Osteocyte (in vitro differentiated cells): ENCODE data around the gene NRCAM. TPM values are rescaled to one million over a fixed set of nuclear protein-coding genes. Genes with fewer than 3 reads are reported as not detected.

Source experiments
- DNase-seq: peaks from one replicate; pipeline ENCODE4 v3.0.0; 2021; ENCODE audit warnings: mixed read lengths; ENCODE audit not compliant: unreplicated experiment; ENCODE audit errors: extremely low spot score
- H3K27ac Mint-ChIP-seq: one replicate; pipeline ENCODE4 v1.8.0; 2021; ENCODE audit warnings: mild to moderate bottlenecking, mixed read lengths; ENCODE audit not compliant: unreplicated experiment
- H3K27me3 Mint-ChIP-seq: one replicate; pipeline ENCODE4 v1.8.0; 2021; ENCODE audit warnings: mixed read lengths; ENCODE audit not compliant: unreplicated experiment
- H3K36me3 Mint-ChIP-seq: one replicate; pipeline ENCODE4 v1.8.0; 2021; ENCODE audit warnings: mixed read lengths; ENCODE audit not compliant: unreplicated experiment
- H3K4me1 Mint-ChIP-seq: one replicate; pipeline ENCODE4 v1.8.0; 2021; ENCODE audit warnings: mixed read lengths; ENCODE audit not compliant: unreplicated experiment
- H3K4me3 Mint-ChIP-seq: one replicate; pipeline ENCODE4 v1.8.0; 2021; ENCODE audit warnings: mild to moderate bottlenecking, moderate library complexity, mixed read lengths; ENCODE audit not compliant: unreplicated experiment
- H3K9me3 Mint-ChIP-seq: one replicate; pipeline ENCODE4 v1.8.0; 2021; ENCODE audit warnings: mixed read lengths; ENCODE audit not compliant: unreplicated experiment
- total RNA-seq: library from RNA; stranded (reverse); gene quantifications from 2 replicates; pipeline ENCODE4 v1.2.1, GENCODE V29; 2021
- TF ChIP-seq, protein P1 (sequence below): fragments of 200-600 bp; sonication (generic); IDR thresholded peaks from 2 replicates; pipeline ENCODE4 v1.5.0; 2021; ENCODE audit warnings: antibody characterized with exemption, mild to moderate bottlenecking, moderate library complexity

Gene NRCAM
- total RNA-seq, 1 donor from 2014 or later = 81.8 TPM

DNA sequence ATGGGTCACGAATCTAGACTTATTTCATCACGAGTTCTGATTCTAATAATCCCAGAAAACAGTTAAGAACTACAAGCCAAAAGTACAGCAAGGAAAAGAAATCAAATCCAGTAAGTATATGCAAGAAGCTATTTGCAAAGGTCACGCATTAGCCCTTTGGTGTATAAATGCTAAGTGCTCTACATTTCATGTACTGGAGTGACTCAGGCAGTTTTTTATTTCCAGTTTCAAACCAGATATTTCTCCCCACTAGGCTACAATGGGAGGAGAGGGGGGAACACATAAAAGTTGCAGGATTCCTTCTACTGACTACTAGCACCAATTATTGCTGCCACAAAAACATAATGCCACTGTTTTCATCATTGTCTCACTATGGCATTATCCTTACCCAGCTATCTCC is 148.0 kb downstream of the NRCAM start:
- peak overlapping the region; percentile 88 for H3K27ac Mint-ChIP-seq
- H3K36me3 Mint-ChIP-seq = no peaks in the 10 kb centered on the region
- peak overlapping the region; percentile 26 for H3K4me3 Mint-ChIP-seq
- TF ChIP-seq, protein P1, sequence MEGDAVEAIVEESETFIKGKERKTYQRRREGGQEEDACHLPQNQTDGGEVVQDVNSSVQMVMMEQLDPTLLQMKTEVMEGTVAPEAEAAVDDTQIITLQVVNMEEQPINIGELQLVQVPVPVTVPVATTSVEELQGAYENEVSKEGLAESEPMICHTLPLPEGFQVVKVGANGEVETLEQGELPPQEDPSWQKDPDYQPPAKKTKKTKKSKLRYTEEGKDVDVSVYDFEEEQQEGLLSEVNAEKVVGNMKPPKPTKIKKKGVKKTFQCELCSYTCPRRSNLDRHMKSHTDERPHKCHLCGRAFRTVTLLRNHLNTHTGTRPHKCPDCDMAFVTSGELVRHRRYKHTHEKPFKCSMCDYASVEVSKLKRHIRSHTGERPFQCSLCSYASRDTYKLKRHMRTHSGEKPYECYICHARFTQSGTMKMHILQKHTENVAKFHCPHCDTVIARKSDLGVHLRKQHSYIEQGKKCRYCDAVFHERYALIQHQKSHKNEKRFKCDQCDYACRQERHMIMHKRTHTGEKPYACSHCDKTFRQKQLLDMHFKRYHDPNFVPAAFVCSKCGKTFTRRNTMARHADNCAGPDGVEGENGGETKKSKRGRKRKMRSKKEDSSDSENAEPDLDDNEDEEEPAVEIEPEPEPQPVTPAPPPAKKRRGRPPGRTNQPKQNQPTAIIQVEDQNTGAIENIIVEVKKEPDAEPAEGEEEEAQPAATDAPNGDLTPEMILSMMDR = no peak
- no peaks in the 10 kb centered on the region for H3K9me3 Mint-ChIP-seq
- DNase-seq = no peak
- peaks cover 77% of the 10 kb centered on the region for H3K4me1 Mint-ChIP-seq
- no peaks in the 10 kb centered on the region for H3K27me3 Mint-ChIP-seq

DNA sequence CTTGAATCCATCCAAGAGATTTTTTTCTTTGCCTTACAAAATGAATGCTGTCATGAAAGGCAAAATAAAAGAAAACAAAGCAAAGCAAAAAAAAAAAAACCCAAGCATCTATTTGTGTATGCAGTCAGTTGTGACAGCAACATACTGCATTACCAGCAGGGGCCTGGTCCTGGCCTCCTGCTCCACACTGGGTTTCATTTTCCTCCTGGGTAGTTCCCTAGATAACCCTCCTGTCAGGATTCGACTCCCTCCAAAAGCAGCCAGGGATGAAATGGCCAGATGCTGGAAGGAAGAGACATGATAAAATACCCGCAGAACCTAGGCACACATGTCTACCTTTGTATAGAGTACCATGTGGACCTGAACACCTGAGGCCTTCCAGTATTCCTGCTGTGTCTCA is 148.6 kb downstream of the NRCAM start:
- no peak for DNase-seq
- no peaks in the 10 kb centered on the region for H3K27me3 Mint-ChIP-seq
- H3K27ac Mint-ChIP-seq = peak overlapping the region; percentile 88
- H3K4me3 Mint-ChIP-seq = no peak overlapping the region
- peaks cover 79% of the 10 kb centered on the region for H3K4me1 Mint-ChIP-seq
- H3K36me3 Mint-ChIP-seq = no peaks in the 10 kb centered on the region
- TF ChIP-seq, protein P1 = no peak
- no peaks in the 10 kb centered on the region for H3K9me3 Mint-ChIP-seq

DNA sequence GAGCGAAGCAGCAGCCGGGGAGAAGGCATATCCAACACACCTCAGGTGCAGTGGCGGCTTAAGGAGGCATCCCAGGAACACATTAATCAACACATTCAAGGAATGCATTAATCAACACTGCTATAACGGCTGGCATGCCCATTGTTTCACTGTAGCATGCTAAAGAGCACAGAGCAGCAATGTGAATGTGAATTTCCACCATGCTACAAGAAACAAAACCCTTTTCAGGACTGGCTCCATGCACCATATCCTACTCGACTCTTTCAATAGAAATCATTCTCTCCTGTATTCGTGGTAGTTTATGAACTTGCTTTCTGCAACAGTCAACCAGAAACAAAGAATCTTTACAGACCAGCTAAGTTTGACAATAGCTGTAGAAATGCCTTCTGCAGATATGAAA is 149.0 kb downstream of the NRCAM start:
- H3K27me3 Mint-ChIP-seq = no peaks in the 10 kb centered on the region
- H3K4me1 Mint-ChIP-seq = peaks cover 79% of the 10 kb centered on the region
- H3K4me3 Mint-ChIP-seq = no peak overlapping the region
- H3K36me3 Mint-ChIP-seq = no peaks in the 10 kb centered on the region
- TF ChIP-seq, protein P1 = no peak
- no peak for DNase-seq
- H3K9me3 Mint-ChIP-seq = no peaks in the 10 kb centered on the region
- H3K27ac Mint-ChIP-seq = peak overlapping the region; percentile 88

DNA sequence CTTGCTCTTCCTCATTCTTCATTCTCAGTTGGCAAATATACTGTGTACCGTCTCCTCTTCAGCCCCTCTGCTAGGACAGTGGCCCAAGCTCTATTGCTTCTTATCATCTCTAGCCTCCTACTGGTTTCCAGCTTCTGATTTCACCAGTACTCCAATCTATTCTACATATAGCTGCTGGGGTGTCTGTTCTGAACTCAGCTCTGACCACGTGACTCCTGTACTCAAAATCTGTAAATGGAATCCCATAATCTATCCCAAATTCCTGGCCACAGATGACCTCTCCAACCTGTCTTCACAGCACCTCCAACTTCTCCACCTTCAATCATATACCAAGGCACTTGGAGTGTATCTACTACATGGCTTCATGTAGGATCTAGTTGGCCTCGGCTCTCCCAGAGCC is 152.9 kb downstream of the NRCAM start:
- Mint-ChIP-seq H3K27ac (peak overlapping the region; percentile 71), H3K27me3 (no peaks in the 10 kb centered on the region), H3K36me3 (no peaks in the 10 kb centered on the region), H3K4me1 (peaks cover 70% of the 10 kb centered on the region), H3K4me3 (no peak overlapping the region), H3K9me3 (no peaks in the 10 kb centered on the region)
- TF ChIP-seq, protein P1 = no peak
- DNase-seq = no peak

DNA sequence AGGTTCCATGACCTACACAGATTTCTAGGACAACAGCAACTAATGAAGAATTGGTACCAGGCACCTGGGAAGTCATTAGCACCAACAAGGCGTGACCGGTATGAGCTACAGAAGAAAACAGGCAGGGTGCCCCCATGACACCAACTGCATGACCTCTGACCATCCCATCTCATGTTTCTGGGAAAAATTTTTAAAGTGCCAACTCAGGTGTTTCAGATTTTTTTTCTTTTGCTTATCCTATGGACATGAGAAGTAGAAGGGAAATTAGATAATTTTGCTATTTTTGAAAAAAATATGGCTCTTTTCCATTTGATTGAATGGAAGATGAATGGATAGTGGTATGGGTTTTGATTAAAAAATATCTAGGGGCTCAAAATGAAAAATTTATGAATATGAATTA is 154.8 kb downstream of the NRCAM start:
- Mint-ChIP-seq H3K4me3 (no peak overlapping the region), H3K27ac (peak overlapping the region; percentile 71)

More for the DNA sequence above, 154.8 kb downstream of the NRCAM start:
- TF ChIP-seq, protein P1 = no peak
- Mint-ChIP-seq H3K27me3 (no peaks in the 10 kb centered on the region), H3K9me3 (no peaks in the 10 kb centered on the region), H3K4me1 (peaks cover 53% of the 10 kb centered on the region), H3K36me3 (peaks cover 5% of the 10 kb centered on the region)
- DNase-seq = no peak
